ENCODE results near the gene FOXO3. TPM values are rescaled to one million over a fixed set of nuclear protein-coding genes. Genes with fewer than 3 reads are reported as not detected.

FOXO3 gene
- total RNA-seq, 4 donors from 2014 or later, result 111 to 293 (median 183) TPM

DNA sequence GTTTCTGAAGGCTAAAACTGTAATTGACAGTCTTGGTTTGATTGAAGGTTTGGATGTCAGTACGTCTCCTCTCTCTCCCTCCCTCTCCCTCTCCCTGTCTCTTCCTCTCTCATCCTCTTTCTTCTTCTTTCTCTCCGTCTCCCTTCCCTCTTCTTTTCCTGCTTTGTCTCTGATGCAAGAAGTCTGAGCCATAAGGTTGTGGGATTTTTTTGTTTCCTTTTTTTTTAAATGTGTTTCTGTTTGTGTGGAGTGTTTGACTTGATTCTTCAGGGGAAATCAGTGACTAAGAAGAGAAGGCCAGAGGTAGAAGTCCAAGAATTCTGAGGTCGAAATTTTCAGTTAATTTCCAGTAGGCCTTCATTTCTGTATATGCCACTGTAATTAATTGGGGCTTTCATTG lies 111.9 kb downstream of the FOXO3 start:
- intact Hi-C loops (cut with DNase I; ENCODE audit: low total_unique reads) (no loop called here), in situ Hi-C loops (cut with MboI; ENCODE audit: low sequenced_read_pairs in 4 of 4) (loop anchor here in 3 of 4 donors (10.0 to 25.0 kb wide), 3 partner anchors 88 to 415 kb away; partner anchors contain the start of genes CEP57L1 (in 1 of the 3), FOXO3 (in 1 of the 3) and SESN1 (in 1 of the 3))
- no peaks in the 10 kb centered on the region for H3K27me3 ChIP-seq
- DNase-seq (no peak), ATAC-seq (no peak)
- H3K36me3 ChIP-seq, result peaks cover 0 to 6% of the 10 kb centered on the region in 2 donors
- H3K4me1 ChIP-seq, result peaks cover 99 to 100% of the 10 kb centered on the region in 2 donors
- no peak overlapping the region for H3K4me3 ChIP-seq
- peak overlapping the region; percentile 11 to 72 (median 68) for H3K27ac ChIP-seq
- no peak for TF ChIP-seq POLR2A (IDR thresholded peaks at IDR 0.05)
- TF ChIP-seq, protein P1, sequence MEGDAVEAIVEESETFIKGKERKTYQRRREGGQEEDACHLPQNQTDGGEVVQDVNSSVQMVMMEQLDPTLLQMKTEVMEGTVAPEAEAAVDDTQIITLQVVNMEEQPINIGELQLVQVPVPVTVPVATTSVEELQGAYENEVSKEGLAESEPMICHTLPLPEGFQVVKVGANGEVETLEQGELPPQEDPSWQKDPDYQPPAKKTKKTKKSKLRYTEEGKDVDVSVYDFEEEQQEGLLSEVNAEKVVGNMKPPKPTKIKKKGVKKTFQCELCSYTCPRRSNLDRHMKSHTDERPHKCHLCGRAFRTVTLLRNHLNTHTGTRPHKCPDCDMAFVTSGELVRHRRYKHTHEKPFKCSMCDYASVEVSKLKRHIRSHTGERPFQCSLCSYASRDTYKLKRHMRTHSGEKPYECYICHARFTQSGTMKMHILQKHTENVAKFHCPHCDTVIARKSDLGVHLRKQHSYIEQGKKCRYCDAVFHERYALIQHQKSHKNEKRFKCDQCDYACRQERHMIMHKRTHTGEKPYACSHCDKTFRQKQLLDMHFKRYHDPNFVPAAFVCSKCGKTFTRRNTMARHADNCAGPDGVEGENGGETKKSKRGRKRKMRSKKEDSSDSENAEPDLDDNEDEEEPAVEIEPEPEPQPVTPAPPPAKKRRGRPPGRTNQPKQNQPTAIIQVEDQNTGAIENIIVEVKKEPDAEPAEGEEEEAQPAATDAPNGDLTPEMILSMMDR (IDR thresholded peaks at IDR 0.05 in 4 of 5, conservative IDR thresholded peaks at IDR 0.05 in 1 of 5), result no peak
- no peaks in the 10 kb centered on the region for H3K9me3 ChIP-seq

DNA sequence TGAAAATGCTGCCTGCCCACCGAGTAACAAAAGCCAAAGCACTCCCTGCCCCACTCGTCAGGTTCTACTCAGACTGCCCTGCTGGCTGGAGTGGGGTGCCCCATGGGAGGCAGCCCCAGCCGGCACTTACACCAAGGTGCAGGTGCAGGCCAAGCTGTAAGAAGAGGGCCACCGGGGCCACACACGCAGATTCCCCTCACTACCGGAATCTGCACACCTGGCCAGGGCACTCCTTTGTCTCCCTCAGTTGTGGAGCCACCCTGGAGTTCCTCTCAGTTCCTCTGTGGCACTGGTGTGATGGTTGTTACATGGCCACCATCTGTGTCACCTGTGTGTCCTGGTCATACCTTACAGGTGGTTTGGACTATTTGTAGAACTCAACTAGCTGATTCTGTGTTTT lies 112.4 kb downstream of the FOXO3 start:
- no peak for ATAC-seq
- Histone ChIP-seq H3K4me1 (peaks cover 98% of the 10 kb centered on the region in 2 donors), H3K27ac (peak overlapping the region; percentile 11 to 72 (median 68)), H3K36me3 (peaks cover 0 to 5% of the 10 kb centered on the region in 2 donors), H3K27me3 (no peaks in the 10 kb centered on the region), H3K4me3 (no peak overlapping the region), H3K9me3 (no peaks in the 10 kb centered on the region)
- in situ Hi-C loops (cut with MboI; ENCODE audit: low sequenced_read_pairs in 4 of 4), result loop anchor here in 3 of 4 donors (10.0 to 25.0 kb wide), 3 partner anchors 88 to 414 kb away; partner anchors contain the start of genes CEP57L1 (in 1 of the 3), FOXO3 (in 1 of the 3) and SESN1 (in 1 of the 3)
- TF ChIP-seq, protein P1 (IDR thresholded peaks at IDR 0.05 in 4 of 5, conservative IDR thresholded peaks at IDR 0.05 in 1 of 5), result no peak
- TF ChIP-seq POLR2A (IDR thresholded peaks at IDR 0.05), result no peak
- no peak for DNase-seq
- intact Hi-C loops (cut with DNase I; ENCODE audit: low total_unique reads), result no loop called here

DNA sequence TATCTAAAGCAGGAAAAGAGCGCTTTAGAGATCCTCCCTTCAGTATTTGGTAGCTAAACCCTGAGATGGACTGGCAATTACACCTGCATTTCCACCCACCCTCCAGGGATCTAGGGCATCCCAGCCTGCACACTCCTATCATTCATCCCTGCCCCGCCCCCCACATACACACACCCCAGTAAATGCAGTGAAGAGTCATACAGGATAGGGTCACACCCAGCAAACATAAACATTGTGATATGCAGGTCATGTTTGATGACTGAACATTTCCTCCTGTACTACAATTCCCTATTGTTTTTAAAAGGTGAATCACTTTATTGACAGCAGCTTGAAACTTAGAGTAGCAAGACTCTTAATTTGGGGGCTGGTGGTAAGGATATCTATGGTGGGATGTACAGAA lies 112.9 kb downstream of the FOXO3 start:
- intact Hi-C loops (cut with DNase I; ENCODE audit: low total_unique reads), result no loop called here
- H3K27me3 ChIP-seq, result no peaks in the 10 kb centered on the region
- peaks cover 94 to 98% of the 10 kb centered on the region in 2 donors for H3K4me1 ChIP-seq
- in situ Hi-C loops (cut with MboI; ENCODE audit: low sequenced_read_pairs in 4 of 4), result loop anchor here in 3 of 4 donors (10.0 to 25.0 kb wide), 3 partner anchors 89 to 414 kb away; partner anchors contain the start of genes CEP57L1 (in 1 of the 3), FOXO3 (in 1 of the 3) and SESN1 (in 1 of the 3)
- no peak for ATAC-seq
- no peaks in the 10 kb centered on the region for H3K9me3 ChIP-seq
- no peak for DNase-seq
- peak overlapping the region; percentile 11 to 72 (median 68) for H3K27ac ChIP-seq
- no peak for TF ChIP-seq POLR2A (IDR thresholded peaks at IDR 0.05)
- TF ChIP-seq, protein P1 (IDR thresholded peaks at IDR 0.05 in 4 of 5, conservative IDR thresholded peaks at IDR 0.05 in 1 of 5), result no peak
- no peak overlapping the region for H3K4me3 ChIP-seq
- peaks cover 0 to under 1% of the 10 kb centered on the region in 2 donors for H3K36me3 ChIP-seq

DNA sequence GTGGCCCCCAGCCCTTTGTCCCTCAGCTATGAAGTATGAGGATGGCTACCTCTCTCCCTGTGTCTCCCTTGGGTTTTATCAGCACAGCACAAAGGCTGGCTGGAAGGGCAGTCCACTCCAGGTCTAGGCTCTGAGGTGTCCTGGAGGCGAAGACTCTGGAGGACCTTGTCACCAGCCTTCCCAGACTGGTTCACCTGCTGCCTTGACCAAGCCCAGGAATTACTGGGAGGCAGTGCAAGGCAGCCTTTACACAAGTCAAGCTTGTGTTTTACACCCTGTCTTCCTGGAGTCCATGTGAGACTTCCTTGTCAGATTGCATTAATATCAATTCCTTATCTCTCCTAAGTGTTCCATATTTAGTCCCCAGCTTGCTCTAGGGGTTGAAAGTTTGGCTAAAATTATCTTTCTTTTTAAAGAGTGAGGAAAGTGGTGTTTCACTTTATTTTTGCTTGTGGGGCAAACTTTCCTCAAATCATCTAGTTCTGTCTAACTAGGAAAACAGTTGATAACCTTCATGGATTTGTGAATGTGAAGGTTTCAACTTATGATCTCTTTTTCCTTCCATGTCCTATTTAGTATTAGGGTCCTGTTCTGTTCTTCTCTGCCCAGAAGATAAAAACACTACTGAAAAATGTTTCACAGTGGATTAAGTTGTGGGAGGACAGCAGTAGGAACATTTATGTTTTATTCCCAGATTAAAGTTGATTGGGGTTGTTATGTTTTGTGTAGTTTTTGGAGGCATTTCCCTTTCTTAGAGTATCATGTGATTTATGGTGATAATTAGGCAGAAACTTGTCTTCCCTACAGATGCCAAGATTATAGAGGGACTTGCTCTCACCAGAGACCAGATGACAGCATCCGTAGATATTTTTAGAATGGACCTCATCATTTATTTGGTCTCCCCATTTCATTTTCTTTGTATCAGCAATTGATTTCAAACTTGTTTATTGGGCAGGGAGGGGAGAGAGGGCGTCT lies 114.8 kb downstream of the FOXO3 start:
- DNase-seq (no peak), ATAC-seq (peak in 1 of 2 donors; percentile 21)
- H3K36me3 ChIP-seq, result peaks cover 0 to 9% of the 10 kb centered on the region in 2 donors
- H3K9me3 ChIP-seq, result no peaks in the 10 kb centered on the region
- in situ Hi-C loops (cut with MboI; ENCODE audit: low sequenced_read_pairs in 4 of 4) (loop anchor here in 1 of 4 donors (10.0 kb wide), 1 partner anchor 91 kb away; no protein-coding TSS in a partner anchor), intact Hi-C loops (cut with DNase I; ENCODE audit: low total_unique reads) (no loop called here)
- TF ChIP-seq, protein P1 (IDR thresholded peaks at IDR 0.05 in 4 of 5, conservative IDR thresholded peaks at IDR 0.05 in 1 of 5), result no peak
- TF ChIP-seq POLR2A (IDR thresholded peaks at IDR 0.05), result no peak
- no peaks in the 10 kb centered on the region for H3K27me3 ChIP-seq
- peak overlapping the region; percentile 59 to 72 (median 68) for H3K27ac ChIP-seq
- peaks cover 79 to 92% of the 10 kb centered on the region in 2 donors for H3K4me1 ChIP-seq
- H3K4me3 ChIP-seq, result no peak overlapping the region

Measured in gastrocnemius medialis (tissue), 4 donors.